GM18520 (cell line): Measurements from ENCODE around the gene HOXB2.

Source experiments
- ATAC-seq: cut with Tn5 transposase; IDR thresholded peaks from one replicate; pipeline ENCODE4 v1.9.1; 2021; ENCODE audit not compliant: unreplicated experiment

Gene HOXB2

GRCh38 chr17:48553190-48553547 is 8.3 kb upstream of the HOXB2 start:
- no peak for ATAC-seq

- no peak for ATAC-seq
Measured at GRCh38 chr17:48552466-48553189, 7.7 kb upstream of the HOXB2 start.

- no peak for ATAC-seq
Measured at GRCh38 chr17:48551596-48552465, 6.9 kb upstream of the HOXB2 start.

- no peak for ATAC-seq
Measured at GRCh38 chr17:48551214-48551555, 6.3 kb upstream of the HOXB2 start.

GRCh38 chr17:48550502-48551213 is 5.7 kb upstream of the HOXB2 start:
- no peak for ATAC-seq

- no peak for ATAC-seq
Measured at GRCh38 chr17:48549914-48550501, 5.1 kb upstream of the HOXB2 start.

- ATAC-seq, result no peak
Measured at GRCh38 chr17:48549281-48549630, 4.3 kb upstream of the HOXB2 start.

- no peak for ATAC-seq
Measured at GRCh38 chr17:48548523-48549280, 3.8 kb upstream of the HOXB2 start.

- no peak for ATAC-seq
Measured at GRCh38 chr17:48547808-48548522, 3.1 kb upstream of the HOXB2 start.

- no peak for ATAC-seq
Measured at GRCh38 chr17:48546924-48547807, 2.3 kb upstream of the HOXB2 start.

GRCh38 chr17:48546137-48546923 is 1.4 kb upstream of the HOXB2 start:
- no peak for ATAC-seq

GRCh38 chr17:48545539-48545938 is 630 bp upstream of the HOXB2 start:
- ATAC-seq, result no peak

- no peak for ATAC-seq
Measured at GRCh38 chr17:48544349-48545021, 424 bp downstream of the HOXB2 start.

- no peak for ATAC-seq
Measured at GRCh38 chr17:48543854-48544348, 1.0 kb downstream of the HOXB2 start.

- peak; percentile 36 for ATAC-seq
Measured at GRCh38 chr17:48543107-48543853, 1.6 kb downstream of the HOXB2 start.

- no peak for ATAC-seq
Measured at GRCh38 chr17:48542698-48543106, 2.2 kb downstream of the HOXB2 start.

GRCh38 chr17:48542114-48542656 is 2.7 kb downstream of the HOXB2 start:
- ATAC-seq, result no peak
